Activated naive CD4-positive, alpha-beta T cell treated with anti-CD3 and anti-CD28 coated beads, Interleukin-2, amount 50 U/mL, for 16 hours (primary cell): ENCODE measurements around the gene DNAH17.
A peak's percentile ranks its signal among the peaks of the same experiment; 100 is the strongest.

Experiments
- DNase-seq: peaks from one replicate; pipeline ENCODE4 v3.0.0-alpha.2; 2020

The DNAH17 gene

DNA sequence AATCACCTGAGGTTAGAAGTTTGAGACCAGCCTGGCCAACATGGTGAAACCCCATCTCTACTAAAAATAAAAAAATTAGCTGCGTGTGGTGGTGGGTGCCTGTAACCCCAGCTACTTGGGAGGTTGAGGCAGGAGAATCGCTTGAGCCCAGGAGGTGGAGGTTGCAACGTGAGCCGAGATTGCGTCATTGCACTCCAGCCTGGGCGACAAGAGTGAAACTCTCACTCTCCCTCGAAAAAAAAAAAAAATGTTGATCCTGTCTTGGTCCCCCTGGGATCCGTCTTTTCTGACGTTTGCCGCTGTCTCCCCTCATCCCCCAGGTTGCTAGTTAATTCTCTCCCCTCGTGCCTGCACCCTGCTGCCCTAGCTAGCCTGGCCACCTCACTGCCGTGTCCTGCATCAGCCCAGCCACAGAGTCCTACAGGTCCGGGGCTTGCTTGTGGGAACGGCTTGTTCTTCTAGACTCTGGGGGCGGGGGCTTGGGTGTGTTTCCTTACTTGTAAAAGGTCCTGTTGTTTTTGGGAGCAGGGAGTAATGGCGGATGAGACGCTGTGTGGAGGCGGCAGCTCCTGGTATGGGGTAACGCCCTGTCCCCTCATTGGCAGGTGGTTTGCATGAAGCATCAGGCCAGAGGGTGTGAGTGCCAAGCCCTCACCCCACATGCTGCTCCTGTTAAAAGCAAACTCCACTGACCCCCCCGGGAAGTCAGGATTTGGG, 154.2 kb downstream of the DNAH17 start:
- DNase-seq: no peak

DNA sequence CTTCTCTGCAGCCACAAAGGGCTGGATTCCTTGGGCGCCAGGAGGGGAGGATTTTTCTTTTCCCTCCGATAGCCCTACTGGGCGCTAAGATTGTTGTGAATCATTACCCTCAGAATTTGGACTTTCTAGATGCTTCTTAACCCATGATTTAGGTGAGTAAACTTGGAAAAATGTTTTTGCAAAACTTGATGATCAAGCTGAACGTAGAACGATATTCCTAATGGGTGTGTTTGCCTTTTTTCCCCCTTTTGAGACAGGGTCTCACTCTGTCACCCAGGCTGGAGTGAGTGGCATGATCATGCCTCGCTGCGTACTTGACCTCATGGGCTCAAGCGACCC, 155.0 kb downstream of the DNAH17 start:
- DNase-seq: no peak

DNA sequence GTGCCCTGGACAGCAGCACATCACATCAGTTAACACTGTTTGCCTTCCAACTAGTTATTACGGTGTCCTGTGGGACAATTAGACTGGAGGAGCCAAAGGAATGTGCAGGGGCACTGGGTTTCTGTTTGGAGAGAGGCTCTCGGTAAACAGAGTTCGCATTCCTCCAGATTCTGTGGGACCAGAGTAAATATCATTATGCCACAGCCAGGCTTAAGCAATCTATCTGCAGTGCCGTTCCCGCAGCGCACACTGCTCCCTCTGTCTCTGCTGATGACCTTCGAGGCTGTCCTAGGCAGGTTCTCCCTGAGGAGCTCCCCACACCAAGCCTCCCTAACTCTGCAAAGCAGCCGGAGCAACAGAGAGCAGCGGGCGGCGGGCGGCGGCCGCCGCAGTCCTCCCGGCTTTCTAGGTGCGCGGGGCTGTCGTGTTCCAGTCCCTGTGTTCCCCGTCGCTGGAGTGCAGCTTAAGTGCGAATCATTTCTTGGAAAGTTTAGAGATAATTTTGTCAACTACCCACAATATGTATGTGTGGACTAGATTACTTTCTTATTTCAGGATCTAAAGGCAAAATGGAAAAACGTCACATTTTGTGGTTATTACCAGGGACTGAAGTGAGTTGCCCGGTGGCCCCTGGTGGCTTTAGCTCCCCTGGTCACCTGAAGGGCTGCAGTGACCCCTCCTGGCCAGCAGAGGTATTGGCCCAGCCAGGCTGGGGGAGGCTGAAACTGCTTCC, 155.5 kb downstream of the DNAH17 start:
- peak; percentile 74 for DNase-seq

DNA sequence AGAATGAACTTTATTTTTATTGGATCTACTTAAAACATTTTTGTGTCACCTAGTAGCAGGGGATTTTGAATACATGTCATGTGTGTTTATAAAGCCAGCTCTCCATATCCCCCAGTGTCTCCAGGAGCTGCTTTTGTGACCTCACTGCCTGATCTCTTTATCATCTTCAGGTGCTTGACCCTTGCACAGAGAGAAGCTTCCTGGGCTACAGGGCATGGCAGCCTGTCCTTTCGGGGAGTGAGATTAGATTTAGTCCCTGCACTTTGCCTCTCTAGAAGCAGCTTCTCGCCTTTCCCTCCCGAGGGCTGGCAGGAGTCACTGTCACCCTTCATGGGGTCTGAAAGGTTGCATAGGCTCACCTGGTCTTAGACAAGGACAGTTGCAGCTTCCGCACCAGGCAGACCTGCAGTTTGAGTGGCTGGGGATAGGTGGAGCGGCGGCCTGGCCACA, 156.1 kb downstream of the DNAH17 start:
- no peak for DNase-seq

DNA sequence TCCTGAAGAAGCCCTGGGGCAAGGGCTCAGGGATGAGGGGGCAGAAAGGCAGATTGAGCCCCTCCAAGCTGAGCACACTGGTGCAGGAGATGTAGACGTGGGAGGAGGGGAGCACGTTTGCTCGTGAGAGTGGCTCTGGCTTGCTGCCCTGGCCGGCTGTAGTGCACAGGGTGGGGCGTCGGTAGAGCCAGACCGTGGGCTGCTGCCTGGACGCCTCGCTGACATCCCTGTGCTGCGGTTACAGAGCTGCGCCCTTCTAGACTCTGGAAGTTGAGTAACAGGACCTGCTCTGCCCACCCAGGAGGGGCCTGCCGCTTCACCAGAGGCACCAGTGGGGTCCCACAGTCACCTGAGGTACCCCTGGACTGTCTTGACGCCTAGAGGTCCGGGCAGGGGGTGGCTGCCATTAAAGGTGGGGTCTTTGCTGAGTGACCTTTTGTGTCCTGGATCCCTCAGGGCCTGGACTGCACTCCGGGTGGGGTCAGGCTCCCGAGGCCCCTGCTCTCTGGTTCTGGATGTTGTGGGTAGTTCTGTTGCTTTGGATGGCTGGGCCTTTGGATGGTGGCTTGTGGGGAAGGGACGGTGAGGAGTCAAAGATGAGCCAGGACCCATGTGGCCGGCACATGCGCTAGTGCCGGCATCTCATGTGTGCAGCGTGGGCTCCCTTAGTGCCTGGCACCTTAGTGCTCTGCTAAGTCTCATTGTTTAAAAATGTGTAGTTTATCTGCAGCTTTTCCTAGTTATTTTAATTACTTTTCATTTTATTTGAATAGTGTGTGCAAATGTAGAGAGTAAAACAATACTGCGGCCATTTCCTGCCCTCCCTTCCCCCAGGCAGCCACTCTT, 157.0 kb downstream of the DNAH17 start:
- DNase-seq: no peak

DNA sequence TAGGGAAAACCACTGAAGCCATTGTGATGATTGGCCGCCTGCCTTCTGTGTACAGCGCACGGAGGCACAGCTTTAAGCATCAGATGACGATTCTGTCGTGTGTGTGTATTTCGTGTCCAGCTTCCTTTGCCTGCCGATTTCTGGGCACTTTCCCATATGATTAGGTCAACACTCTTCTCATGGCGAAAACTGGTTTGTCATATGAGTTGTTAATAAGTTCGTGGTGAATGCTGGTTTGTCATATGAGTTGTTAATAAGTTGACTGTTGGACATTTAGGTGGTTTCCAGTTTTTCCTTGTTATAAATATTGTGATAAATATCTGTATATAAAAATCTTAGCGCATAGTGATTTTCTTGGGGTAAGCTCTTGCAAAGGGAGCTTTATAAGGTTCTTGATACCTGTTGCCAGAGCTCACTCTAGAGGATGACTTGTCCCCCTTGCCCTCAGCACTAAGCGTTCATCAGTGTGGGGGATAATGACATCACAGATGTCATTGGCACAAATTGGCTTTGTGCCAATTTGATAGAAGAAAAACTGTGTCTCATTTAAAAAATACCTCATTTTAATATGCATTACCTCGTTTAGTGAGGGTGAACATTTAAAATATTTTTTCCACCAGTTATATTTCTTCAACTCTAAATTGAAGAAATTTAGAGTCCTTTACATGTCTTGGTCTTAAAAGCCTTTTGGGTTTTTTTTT, 158.7 kb downstream of the DNAH17 start:
- DNase-seq: no peak

DNA sequence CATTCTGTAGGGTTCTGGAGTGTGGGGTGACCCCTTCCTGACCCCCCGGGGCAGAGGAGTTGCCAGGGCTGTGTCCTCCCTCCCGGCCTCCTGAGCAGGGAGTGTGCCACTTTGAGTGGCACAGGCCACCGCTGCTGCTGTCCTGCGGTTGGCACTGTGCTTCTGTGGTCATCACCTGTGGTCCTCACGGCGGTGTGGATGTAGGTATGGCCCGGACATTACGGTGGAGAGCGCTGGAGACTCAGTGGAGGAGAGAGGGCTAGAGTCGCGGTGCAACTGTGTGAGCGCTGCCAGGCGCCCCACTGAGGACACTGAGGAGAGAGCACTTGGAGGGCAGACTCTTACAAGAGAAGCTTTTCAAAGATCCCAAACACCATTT, 159.7 kb downstream of the DNAH17 start:
- no peak for DNase-seq

DNA sequence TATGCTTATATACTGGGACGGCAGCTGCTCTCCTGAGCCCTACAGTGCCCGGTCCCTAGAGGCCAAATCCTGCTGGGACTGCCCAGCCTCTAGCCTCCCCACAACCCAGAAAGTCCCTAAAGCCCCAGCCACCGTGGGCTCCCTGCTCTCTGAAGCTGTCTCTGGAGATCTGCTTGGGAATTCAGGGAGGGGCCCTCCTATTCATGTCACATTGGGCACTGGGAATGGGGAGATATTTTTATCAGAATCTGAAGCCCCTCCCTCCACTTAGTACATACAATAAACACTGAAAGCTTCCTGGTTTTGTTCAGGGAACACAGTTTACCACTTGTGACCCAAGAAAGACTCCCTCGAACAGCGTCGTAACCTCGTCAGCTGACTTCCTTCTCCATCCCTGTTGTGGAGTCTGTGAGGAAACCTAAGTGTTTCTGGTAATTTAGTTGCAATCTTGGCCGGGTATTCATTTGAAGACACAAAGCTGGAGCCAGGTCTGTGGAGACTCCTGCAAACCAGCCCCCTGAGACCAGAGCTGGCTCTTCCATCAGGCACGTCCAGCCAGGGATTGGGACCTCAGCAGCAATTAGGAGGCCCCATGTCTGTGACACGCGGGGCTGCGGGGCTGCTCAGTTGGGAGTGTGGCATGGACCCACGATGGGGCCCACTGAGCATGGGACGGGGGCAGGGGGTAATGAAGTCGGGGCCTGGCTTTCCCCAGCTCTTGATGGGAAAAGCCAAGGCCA, 160.2 kb downstream of the DNAH17 start:
- no peak for DNase-seq

DNA sequence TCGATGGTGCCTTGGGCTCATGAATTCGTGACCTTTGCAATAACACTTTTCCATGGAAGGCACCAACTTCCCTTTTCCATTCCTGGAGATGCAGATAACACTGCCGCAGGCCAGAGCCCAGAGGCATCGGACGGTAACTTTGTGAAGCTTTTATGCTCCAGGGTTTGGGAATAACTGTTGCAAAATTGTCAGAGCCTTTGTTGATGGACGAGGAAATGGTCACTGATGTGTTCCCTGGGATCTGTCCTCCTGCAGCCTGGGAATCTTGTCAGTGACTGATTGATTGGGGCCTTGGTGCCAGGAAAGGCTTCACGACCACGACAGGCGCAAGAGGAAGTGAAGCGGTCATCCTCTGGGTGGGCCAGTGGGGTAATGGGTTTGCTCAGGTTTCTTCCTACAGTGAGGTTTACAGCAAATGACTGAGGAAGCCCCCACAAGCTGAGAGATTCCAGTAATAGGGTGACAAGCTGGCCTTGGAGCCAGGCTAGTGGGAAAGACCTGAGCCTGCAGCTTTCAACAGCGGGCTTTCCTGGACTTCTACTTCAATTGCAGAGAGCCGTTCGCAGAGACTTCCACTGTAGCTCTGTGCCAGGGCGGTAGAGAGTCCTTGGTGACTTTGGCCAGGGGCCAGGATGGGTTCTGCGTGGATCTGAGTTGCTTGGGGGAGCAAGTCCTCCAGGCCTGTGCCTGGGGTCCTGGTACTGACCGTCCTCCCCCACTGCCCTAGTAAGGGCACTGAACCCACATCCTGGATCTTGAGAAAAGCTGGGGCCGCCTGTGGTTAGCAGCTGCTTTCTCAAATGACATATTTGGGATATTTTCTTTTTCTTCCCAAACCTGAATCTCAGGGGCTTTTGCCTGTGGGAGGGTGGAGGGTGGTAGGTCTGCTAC, 161.1 kb downstream of the DNAH17 start:
- no peak for DNase-seq

DNA sequence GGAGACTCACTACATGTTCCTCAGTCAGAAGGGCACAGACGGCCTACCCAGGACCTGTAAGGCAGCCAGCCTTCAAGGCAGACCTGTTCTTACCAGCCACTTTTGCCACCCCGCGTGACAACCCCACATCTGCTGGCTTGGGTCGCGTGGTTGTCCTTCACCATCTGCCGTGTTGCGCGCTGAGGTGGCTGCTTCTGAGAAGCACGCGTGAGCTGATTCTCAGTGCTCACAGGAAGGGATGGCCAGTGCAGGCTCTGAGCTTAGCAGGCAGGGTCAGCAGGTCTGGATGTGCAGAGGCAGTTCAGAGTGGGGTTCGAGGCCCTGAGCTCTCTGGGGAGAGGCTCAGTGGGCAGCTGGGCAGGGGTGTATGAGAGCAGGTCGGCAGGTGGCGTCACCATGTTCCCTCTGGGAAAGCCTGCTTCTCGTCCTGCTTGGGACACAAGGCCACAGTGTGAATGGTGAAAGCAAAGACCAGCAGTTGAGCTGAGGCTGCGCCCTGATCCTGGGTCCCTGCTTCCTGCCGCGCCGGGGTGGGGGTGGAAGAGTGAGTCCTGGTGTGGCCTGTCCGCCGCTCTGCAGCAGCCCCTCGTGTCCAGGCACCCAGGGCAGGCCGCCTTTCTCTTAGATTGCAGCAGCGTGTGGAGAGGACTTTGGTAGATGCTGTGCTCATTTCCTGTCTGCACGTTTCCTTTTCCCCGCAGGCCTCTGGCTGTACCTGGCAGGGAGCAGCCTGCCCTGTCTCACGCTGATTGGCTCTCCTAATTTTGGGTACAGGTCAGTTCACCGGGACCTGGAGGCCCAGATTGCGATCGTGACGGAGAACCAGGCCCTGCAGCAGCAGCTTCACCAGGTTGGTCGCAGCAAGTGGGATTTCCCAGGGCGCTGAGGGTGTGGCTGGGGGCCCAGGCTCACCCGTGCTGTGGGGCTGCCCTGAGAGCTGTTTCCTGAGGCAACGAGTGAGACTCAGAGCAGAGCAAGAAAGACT, 162.7 kb downstream of the DNAH17 start:
- peak; percentile 62 for DNase-seq

DNA sequence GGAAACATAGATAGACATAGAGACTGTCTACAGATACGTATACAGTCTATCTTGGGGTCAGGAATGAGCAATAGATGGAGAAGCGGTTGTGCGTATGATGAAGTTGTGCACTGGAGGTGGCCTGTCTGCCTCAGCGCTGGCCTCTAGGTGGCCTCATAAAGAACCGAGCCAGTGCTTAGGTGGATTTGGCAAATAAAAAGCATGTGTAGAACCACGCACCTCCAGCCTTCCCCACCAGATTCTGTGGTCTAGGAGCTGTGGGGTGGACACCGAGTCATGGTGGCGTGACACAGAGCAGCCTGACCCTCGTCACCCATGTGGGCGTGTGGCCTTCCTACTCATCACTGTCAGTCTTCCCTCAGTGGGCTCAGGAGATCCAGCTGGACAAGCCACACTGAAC, 164.8 kb downstream of the DNAH17 start:
- peak; percentile 40 for DNase-seq

DNA sequence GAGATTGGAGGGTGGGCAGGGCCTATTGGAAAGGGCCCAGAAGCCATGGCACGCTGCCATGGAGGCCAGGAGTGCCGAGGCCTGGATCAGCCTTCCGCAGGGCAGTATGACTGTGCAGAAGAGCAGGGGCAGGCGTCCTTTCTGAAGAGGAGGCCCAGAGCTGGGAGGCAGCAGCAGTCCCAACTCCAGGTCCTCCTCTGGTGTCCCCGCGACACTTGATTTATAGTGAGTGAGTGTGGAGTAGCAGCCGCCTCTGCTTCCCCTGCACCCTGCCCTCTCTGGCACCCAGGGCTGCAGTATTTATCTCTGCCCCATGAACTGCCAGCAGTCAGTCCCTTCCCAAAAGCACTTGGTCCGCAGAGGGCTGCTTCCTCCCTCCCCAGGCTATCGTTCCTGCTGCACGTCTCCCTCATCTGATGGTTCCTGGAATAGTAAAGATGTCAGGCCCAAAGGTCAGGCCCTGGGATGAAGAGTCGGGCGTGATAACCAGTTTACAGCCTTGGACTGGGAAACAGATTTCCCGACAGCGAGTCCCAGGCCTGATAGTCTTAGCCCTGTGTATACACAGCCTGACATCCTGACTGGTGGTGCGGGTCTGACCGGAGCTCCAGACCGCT, 165.8 kb downstream of the DNAH17 start:
- DNase-seq: no peak

DNA sequence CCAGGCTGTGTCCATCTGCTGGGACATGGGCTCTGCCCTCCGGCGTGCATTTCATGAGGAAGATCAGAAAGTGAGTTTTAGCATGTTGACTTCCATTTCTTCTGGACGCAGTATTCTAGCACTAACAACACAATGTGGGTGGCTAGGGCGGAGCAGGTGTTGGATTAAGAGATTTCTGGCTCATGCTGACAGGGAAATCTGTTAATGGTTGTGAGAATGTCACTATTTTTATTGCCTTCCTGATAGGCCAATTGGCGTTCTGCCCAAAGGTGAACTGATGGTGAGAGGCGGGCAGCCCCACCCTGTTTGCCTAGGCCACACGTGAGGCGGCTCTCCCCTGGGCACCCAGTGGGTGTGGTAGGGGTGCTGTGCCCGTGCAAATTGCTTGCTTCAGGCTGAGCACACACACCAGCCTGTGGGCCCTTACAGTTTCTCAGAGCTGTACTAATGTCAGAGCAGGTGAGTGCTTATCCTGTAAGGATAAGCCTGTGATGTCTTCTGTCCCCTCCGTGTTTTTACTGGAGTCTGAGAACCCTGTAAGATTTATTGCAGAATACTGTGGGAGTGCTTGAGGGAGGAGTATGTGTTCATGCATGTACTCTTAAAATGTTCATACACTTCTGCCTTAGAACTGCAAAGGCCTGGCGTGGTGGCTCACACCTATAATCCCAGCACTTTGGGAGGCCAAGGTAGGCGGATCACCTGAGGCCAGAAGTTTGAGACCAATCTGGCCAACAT, 167.8 kb downstream of the DNAH17 start:
- no peak for DNase-seq

DNA sequence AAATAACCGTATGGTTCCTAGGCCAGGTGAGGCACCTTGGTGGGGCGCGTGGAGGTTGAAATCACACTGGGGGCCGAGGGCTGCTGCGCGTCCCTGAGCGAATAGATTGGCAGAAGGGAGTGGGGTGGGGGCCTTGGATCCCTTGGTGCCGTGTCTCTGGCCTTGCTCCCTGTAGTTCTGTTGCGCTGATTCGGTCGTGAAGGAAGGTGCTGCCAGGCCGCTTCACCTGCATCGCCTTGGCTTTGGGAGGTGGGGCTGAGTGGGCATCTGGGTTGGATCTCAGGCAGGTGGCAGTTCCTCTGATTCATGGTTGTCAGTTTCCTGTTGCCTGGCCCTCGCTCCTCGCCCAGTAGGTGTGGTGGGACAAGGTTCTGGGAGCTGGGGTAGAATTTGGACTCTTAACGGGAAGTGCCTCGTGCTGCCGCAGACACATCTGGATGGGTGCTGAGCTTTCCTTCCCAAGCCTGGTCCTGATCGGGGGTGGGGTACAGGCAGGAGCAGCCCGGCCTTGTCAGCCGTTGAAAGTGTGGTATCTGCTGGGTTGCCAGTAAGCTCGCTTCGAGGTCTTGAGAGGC, 168.6 kb downstream of the DNAH17 start:
- no peak for DNase-seq

DNA sequence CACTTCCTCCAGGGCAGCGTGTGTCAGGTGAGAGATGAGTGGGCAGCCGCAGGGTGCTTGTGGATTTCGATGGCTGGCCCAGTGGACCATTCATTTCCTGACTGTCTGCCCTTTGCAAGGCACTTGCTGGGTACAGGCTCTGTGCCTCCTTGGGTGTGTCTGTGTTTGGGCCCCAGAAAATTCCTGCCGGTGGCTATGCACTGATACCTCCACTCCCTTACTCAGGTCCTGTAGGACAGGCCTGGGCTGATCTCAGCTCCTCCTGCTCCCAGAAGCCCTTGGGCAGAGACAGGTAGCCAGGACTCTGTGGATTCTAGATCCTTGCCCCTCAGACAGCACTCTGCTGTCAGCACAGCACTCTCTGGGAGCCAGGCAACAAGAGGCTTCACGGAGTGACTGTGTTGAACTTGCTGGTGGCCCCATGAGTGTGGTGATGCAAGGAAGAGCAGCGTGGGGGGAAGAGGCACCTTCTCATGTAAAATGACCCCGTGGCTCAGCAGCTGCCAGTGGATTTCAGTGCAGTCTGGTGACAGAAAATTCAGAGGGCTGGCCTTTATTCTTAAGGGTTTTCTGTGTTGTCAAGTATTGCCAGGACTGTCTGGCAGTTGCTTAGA, 169.7 kb downstream of the DNAH17 start:
- DNase-seq: no peak

DNA sequence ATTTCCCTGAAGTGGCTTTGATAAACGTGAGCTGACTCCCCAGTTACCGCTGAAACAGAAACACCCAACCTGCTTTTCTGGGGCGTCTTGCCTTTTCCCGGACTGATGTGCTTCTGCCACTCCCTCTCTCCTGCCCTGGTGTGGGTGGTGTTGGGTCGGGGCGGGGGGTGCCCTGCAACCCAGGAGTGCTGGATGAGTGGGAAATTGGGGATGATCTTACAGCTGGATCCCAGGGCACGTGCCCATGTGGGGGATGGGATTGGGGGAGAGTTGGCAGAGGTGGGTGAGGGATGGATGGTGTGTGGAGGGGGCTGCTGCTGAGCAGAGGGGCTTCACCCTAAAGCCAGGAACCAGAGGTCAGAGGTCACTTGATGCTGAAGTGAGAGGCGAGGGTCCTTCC, 170.3 kb downstream of the DNAH17 start:
- DNase-seq: no peak

DNA sequence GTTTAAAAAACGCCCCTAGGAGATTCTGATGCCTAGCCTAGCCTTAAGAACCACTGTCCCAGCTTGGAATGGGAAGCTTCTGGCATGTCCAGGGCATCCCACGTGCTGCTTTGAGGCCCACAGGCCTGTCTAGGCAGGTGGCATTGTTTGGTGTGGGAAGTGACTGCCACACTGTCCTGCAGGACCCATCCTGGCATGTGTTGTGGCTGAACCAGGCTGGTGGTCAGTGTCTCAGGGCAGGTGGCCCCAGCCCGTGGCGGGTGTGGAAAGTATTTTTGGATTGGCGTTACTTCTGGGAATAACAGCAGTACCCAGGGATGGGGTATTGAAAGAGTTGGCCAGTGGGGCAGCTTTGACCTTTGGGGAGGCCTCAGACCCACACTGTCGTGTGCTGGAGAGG, 170.8 kb downstream of the DNAH17 start:
- no peak for DNase-seq

DNA sequence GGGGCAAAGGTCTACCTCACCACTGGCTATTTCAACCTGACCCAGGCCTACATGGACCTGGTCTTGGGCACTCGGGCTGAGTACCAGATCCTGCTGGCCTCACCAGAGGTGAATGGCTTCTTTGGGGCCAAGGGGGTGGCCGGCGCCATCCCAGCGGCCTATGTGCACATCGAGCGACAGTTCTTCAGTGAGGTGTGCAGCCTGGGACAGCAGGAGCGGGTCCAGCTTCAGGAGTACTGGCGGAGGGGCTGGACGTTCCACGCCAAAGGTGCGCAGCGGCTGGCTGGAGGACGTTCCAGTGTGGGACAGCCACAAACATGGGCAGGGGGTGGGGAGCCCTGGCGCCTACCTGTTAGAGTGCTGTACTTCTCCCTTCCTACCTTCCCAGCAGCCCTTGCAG, 173.4 kb downstream of the DNAH17 start:
- no peak for DNase-seq
